ENCODE results near the gene DAAM1.

GRCh38 chr14:59316151-59316830 lies 127.8 kb downstream of the DAAM1 start:
- TF ChIP-seq CTCF (conservative IDR thresholded peaks at IDR 0.05; ENCODE audit: low read depth, low read length): no peak
- TF ChIP-seq EZH2 (IDR thresholded peaks at IDR 0.05; ENCODE audit: borderline replicate concordance, low read depth, low read length, poor library complexity, severe bottlenecking): no peak
